GM23338 (cell line): ENCODE data around the gene OTOS. TPM values are rescaled to one million over a fixed set of nuclear protein-coding genes. Genes with fewer than 3 reads are reported as not detected.

Experiments
- ATAC-seq: fragments of 200-7000 bp; cut with Tn5 transposase; 3 replicates; pipeline ENCODE4 v1.9.1; 2020
- DNase-seq: peaks from one replicate; pipeline ENCODE4 v3.0.0-alpha.2; 2015; ENCODE audit warnings: low spot score
- H2AFZ ChIP-seq: fragments of 200-600 bp; sonication (generic); 2 replicates; pipeline ENCODE4 v1.8.0; 2016; ENCODE audit warnings: antibody characterized with exemption, mild to moderate bottlenecking, moderate library complexity
- H3F3A ChIP-seq: fragments of 200-600 bp; sonication (generic); replicated peaks from 2 replicates; pipeline ENCODE4 v1.8.0; 2017; ENCODE audit warnings: antibody characterized with exemption, mixed run types, low read depth
- H3K27ac ChIP-seq: fragments of 200-600 bp; sonication (generic); 2 replicates; pipeline ENCODE4 v1.6.1; 2016; ENCODE audit warnings: low read depth
- H3K27me3 ChIP-seq: fragments of 200-600 bp; sonication (generic); 2 replicates; pipeline ENCODE4 v1.8.0; 2016; ENCODE audit warnings: mild to moderate bottlenecking, mixed run types, moderate library complexity; ENCODE audit not compliant: insufficient read depth
- H3K36me3 ChIP-seq: fragments of 200-600 bp; sonication (generic); 2 replicates; pipeline ENCODE4 v1.8.0; 2016; ENCODE audit warnings: mild to moderate bottlenecking; ENCODE audit not compliant: insufficient read depth
- H3K4me1 ChIP-seq: fragments of 200-600 bp; sonication (generic); 2 replicates; pipeline ENCODE4 v1.8.0; 2016; ENCODE audit warnings: mild to moderate bottlenecking, moderate library complexity; ENCODE audit not compliant: insufficient read depth
- H3K4me2 ChIP-seq: fragments of 200-600 bp; sonication (generic); 2 replicates; pipeline ENCODE4 v1.7.1; 2017; ENCODE audit warnings: mixed run types
- H3K4me3 ChIP-seq: fragments of 200-600 bp; sonication (generic); 2 replicates; pipeline ENCODE4 v1.6.1; 2016; ENCODE audit warnings: mixed run types
- H3K79me2 ChIP-seq: fragments of 200-600 bp; sonication (generic); replicated peaks from 2 replicates; pipeline ENCODE4 v1.8.0; 2017; ENCODE audit warnings: mild to moderate bottlenecking; ENCODE audit not compliant: insufficient read depth
- H3K9me2 ChIP-seq: fragments of 200-600 bp; sonication (generic); 2 replicates; pipeline ENCODE4 v1.8.0; 2017; ENCODE audit not compliant: insufficient read depth
- H4K20me1 ChIP-seq: fragments of 200-600 bp; sonication (generic); replicated peaks from 2 replicates; pipeline ENCODE4 v1.8.0; 2017; ENCODE audit warnings: mild to moderate bottlenecking; ENCODE audit not compliant: insufficient read depth
- H3K27ac Mint-ChIP-seq: 2 replicates; pipeline ENCODE4 v1.8.0; 2020; ENCODE audit warnings: inconsistent platforms, mild to moderate bottlenecking, moderate library complexity, mixed read lengths
- H3K27me3 Mint-ChIP-seq: 3 replicates; pipeline ENCODE4 v1.8.0; 2022; ENCODE audit warnings: low read depth, mild to moderate bottlenecking, moderate library complexity, mixed read lengths, inconsistent platforms; ENCODE audit not compliant: insufficient read depth, poor library complexity
- H3K36me3 Mint-ChIP-seq: 3 replicates; pipeline ENCODE4 v1.8.0; 2021; ENCODE audit warnings: low read depth, mild to moderate bottlenecking, inconsistent platforms, moderate library complexity, mixed read lengths
- H3K4me1 Mint-ChIP-seq: 3 replicates; pipeline ENCODE4 v1.8.0; 2020; ENCODE audit warnings: mild to moderate bottlenecking, inconsistent platforms, mixed read lengths
- H3K4me3 Mint-ChIP-seq: 3 replicates; pipeline ENCODE4 v1.8.0; 2021; ENCODE audit warnings: moderate library complexity, mild to moderate bottlenecking, inconsistent platforms, mixed read lengths
- H3K9me3 Mint-ChIP-seq: 3 replicates; pipeline ENCODE4 v1.8.0; 2020; ENCODE audit warnings: moderate library complexity, mild to moderate bottlenecking, inconsistent platforms, mixed read lengths
- CREB1 ChIP-seq: fragments of 250-450 bp; sonication (Bioruptor Pico); IDR thresholded peaks from 2 replicates; pipeline ENCODE4 v1.5.0; 2020; ENCODE audit warnings: low read depth, mild to moderate bottlenecking, moderate library complexity
- CTCF ChIP-seq, 2 experiments: fragments of 200-600 bp in 1 of 2; sonication (generic) in 1 of 2; conservative IDR thresholded peaks; 2 replicates each; pipeline versions ENCODE4 v1.5.1 to v1.6.1; 2016 to 2017; ENCODE audit warnings: antibody characterized with exemption in 2 of 2, low read depth in 2 of 2, mild to moderate bottlenecking in 2 of 2, moderate library complexity in 1 of 2
- ETS1 ChIP-seq: IDR thresholded peaks from 2 replicates; pipeline ENCODE4 v1.6.1; 2016; ENCODE audit warnings: antibody characterized with exemption
- EZH2 ChIP-seq: fragments of 200-600 bp; sonication (generic); IDR thresholded peaks from one replicate; pipeline ENCODE4 v1.8.0; 2017; ENCODE audit warnings: antibody characterized with exemption, mild to moderate bottlenecking, low read depth; ENCODE audit not compliant: unreplicated experiment
- EZH2phosphoT487 ChIP-seq: fragments of 200-600 bp; sonication (generic); IDR thresholded peaks from one replicate; pipeline ENCODE4 v1.8.1; 2018; ENCODE audit warnings: antibody characterized with exemption; ENCODE audit not compliant: unreplicated experiment
- JUNB ChIP-seq: IDR thresholded peaks from one replicate; pipeline ENCODE4 v1.6.1; 2016; ENCODE audit warnings: antibody characterized with exemption; ENCODE audit not compliant: unreplicated experiment
- NANOG ChIP-seq: IDR thresholded peaks from 2 replicates; pipeline ENCODE4 v1.6.1; 2016; ENCODE audit warnings: antibody characterized with exemption, borderline replicate concordance
- POLR2AphosphoS5 ChIP-seq: IDR thresholded peaks from 2 replicates; pipeline ENCODE4 v1.6.1; 2016; ENCODE audit warnings: antibody characterized with exemption, low read depth
- REST ChIP-seq: IDR thresholded peaks from one replicate; pipeline ENCODE4 v1.6.1; 2018; ENCODE audit warnings: antibody characterized with exemption; ENCODE audit not compliant: unreplicated experiment
- STAT1 ChIP-seq: IDR thresholded peaks from one replicate; pipeline ENCODE4 v1.6.1; 2016; ENCODE audit warnings: antibody characterized with exemption; ENCODE audit not compliant: unreplicated experiment
- ZNF114 ChIP-seq: fragments of 250-450 bp; sonication (Bioruptor Pico); IDR thresholded peaks from 2 replicates; pipeline ENCODE4 v1.5.0; 2020; ENCODE audit warnings: mild to moderate bottlenecking, moderate library complexity
- ZNF331 ChIP-seq: fragments of 250-450 bp; sonication (Bioruptor Pico); IDR thresholded peaks from 2 replicates; pipeline ENCODE4 v1.5.0; 2020; ENCODE audit warnings: low read depth, mild to moderate bottlenecking, moderate library complexity
- ZNF462 ChIP-seq: fragments of 250-450 bp; sonication (Bioruptor Pico); IDR thresholded peaks from 2 replicates; pipeline ENCODE4 v1.5.0; 2020; ENCODE audit warnings: mild to moderate bottlenecking, moderate library complexity
- polyA plus RNA-seq: library from polyadenylated mRNA; unstranded; fragments of >200 nt; fragmentation: Nextera tagmentation; extraction: Ambion mirVana; gene quantifications from 2 replicates; pipeline ENCODE4 v1.2.1, GENCODE V29; 2016
- total RNA-seq: library from RNA; depleted of rRNA; stranded (reverse); fragments of >200 nt; shearing (Covaris generic); gene quantifications from 2 replicates; pipeline ENCODE4 v1.2.3, GENCODE V29; 2014

Gene OTOS
- total and polyA plus RNA-seq, 2 experiments from 2014 or later: 0.40 TPM; not detected in 1

- no peak for ATAC-seq
- no peak overlapping the region for H3K27ac ChIP-seq
Observed at GRCh38 chr2:240169486-240170353, 29.3 kb upstream of the OTOS start.

More at GRCh38 chr2:240169486-240170353, 29.3 kb upstream of the OTOS start:
- Histone ChIP-seq H3K27me3 (no peaks in the 10 kb centered on the region), H3K4me1 (no peaks in the 10 kb centered on the region), H3K36me3 (no peaks in the 10 kb centered on the region), H3K9me2 (no peaks in the 10 kb centered on the region), H3K4me2 (no peak overlapping the region), H2AFZ (no peak overlapping the region), H3K4me3 (no peak overlapping the region), H4K20me1 (no peaks in the 10 kb centered on the region), H3K79me2 (no peaks in the 10 kb centered on the region), H3F3A (no peaks in the 10 kb centered on the region)
- TF ChIP-seq ETS1: no peak
- no peak for TF ChIP-seq CTCF (conservative IDR thresholded peaks at IDR 0.05; ENCODE audit: low read depth in 2 of 2)
- no peak for TF ChIP-seq ZNF114 (CRISPR knock-in tag)
- TF ChIP-seq ZNF331 (CRISPR knock-in tag): no peak
- no peak for TF ChIP-seq EZH2phosphoT487
- TF ChIP-seq ZNF462 (CRISPR knock-in tag): no peak
- TF ChIP-seq CREB1 (CRISPR knock-in tag): no peak
- no peak for TF ChIP-seq JUNB
- no peak for TF ChIP-seq STAT1
- TF ChIP-seq EZH2: no peak
- no peak for TF ChIP-seq NANOG
- TF ChIP-seq REST: no peak
- TF ChIP-seq POLR2AphosphoS5: no peak
- DNase-seq: no peak
- peaks cover 2% of the 10 kb centered on the region for H3K9me3 Mint-ChIP-seq
- no peak overlapping the region for H3K27ac Mint-ChIP-seq
- H3K36me3 Mint-ChIP-seq: no peaks in the 10 kb centered on the region
- peaks cover 2% of the 10 kb centered on the region for H3K27me3 Mint-ChIP-seq
- H3K4me1 Mint-ChIP-seq: no peaks in the 10 kb centered on the region
- no peak overlapping the region for H3K4me3 Mint-ChIP-seq
